Erythroblast (primary cell): ENCODE results near the gene SERHL2.
"Not testable (repeated sequence)": the region's sequence is repeated elsewhere in the genome, so short reads cannot be mapped to it uniquely, and the experiment has no call there.

ENCODE experiments used
- DNase-seq, 2 experiments: peaks; one replicate each; lab custom pipeline; 2025; lab: John Stamatoyannopoulos, UW
- GATA1 ChIP-seq: IDR thresholded peaks from 2 replicates; pipeline ENCODE4 v1.6.1; 2011; ENCODE audit warnings: low read depth, mild to moderate bottlenecking, control low read depth, low read length, moderate library complexity
- POLR2A ChIP-seq: IDR thresholded peaks from 2 replicates; pipeline ENCODE4 v1.6.1; 2011; ENCODE audit warnings: mild to moderate bottlenecking, low read length

The SERHL2 gene

GRCh38 chr22:42549331-42550060 lies 4.3 kb upstream of the SERHL2 start:
- no peak for TF ChIP-seq POLR2A
- no peak for TF ChIP-seq GATA1

GRCh38 chr22:42552294-42552647 lies 1.5 kb upstream of the SERHL2 start:
- not testable (repeated sequence) for DNase-seq

More at GRCh38 chr22:42549331-42550060, 4.3 kb upstream of the SERHL2 start:
- DNase-seq, result no peak

DNA sequence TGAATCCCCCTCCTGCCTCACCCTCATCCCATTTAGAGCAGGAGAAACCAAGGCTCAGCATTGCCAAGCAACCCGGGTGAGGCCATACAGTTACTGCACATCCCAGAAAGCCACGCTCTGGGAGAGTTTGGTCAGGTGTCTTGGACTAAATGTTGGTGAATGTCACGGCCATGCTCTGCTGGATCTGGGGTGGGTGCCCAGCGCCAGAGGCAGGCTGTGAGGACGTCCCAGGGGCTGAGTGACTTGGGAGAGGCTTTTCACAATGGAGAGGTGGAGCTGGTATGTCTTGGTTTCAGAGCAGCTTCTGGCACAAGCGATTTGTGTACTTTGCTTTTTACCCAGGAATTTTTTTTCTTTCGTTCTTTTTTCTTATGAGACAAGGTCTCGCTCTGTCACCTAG lies 6.6 kb downstream of the SERHL2 start:
- no peak for TF ChIP-seq POLR2A
- no peak for DNase-seq

GRCh38 chr22:42560781-42561180 lies 7.0 kb downstream of the SERHL2 start:
- peak; percentile 50 to 54 for DNase-seq
- TF ChIP-seq GATA1 (no peak), POLR2A (no peak)

GRCh38 chr22:42561856-42562255 lies 8.1 kb downstream of the SERHL2 start:
- DNase-seq, result no peak
- TF ChIP-seq GATA1 (no peak), POLR2A (peak; percentile 6)

DNA sequence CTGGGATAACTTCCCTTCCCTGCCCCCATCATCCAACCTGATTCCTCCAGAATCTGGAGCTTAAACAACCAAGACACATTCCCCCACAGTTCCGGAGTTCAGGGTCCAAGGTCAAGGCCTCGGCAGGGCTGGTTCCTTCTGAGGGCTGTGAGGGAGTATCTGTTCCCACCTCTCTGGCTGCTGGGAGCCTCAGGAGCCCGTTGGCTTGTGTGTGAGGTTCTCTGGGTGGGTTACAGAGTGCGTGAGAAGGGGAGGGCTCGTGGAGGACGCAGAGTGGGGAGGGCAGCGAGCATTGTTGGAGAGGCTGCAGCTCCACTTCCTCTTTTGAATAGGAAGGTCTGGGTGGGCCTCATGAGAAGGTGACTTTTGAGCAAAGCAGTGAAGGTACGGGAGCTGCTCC lies 8.5 kb downstream of the SERHL2 start:
- TF ChIP-seq POLR2A (no peak), GATA1 (no peak)
- no peak for DNase-seq

DNA sequence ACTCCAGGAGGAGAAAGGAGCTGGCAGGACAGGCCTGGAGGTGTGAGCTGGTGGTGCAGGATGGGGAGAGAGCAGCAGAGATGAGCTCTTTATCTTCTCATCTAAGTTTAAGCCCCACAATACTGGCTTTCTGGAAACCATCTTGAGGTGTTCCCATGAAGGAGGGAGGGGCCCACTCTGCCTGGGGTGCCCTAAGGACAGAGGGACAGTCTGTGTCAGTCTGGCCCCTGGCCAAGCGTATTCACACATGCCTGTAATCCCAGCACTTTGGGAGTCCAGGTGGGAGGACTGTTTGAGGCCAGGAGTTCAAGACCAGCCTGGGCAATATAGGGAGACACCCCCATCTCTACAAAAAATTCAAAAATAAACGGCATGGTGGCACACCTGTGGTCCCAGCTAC lies 8.9 kb downstream of the SERHL2 start:
- TF ChIP-seq POLR2A (no peak), GATA1 (no peak)
- peak; percentile 14 to 20 for DNase-seq

DNA sequence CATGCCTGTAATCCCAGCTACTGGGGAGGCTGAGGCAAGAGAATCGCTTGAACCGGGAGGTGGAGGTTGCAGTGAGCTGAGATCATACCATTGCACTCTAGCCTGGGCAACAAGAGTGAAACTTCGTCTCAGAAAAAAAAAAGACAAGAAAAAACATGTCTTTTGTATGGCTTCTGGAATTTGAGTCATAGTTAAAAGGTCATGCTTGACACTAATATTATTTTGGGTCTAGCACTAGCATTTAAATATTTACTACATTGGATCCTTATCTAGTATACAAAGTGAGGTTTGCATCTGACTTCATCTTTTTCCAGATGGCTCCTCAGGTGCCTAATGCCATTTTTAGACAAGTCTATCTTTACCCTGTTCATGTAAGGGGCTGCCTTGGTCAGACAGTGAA lies 10.2 kb downstream of the SERHL2 start:
- DNase-seq, result not testable (repeated sequence)

DNA sequence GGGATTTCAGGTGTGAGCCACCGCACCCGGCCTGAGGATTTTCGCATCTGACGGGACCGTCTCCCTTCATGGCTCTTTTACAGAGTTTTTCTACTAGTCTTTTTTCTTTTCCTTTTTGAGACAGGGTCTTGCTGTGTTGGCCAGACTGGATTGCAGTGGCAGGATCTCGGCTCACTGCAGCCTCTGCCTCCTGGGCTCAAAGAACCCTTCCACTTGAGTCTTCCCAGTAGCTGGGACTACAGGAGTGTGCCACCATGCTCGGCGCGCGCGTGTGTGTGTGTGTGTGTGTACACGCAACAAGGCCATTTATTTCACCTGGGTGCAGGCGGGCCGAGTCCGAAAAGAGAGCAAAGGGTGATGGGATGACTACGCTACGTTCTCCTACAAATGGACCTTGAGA lies 10.9 kb downstream of the SERHL2 start:
- TF ChIP-seq POLR2A (no peak), GATA1 (no peak)
- no peak for DNase-seq

DNA sequence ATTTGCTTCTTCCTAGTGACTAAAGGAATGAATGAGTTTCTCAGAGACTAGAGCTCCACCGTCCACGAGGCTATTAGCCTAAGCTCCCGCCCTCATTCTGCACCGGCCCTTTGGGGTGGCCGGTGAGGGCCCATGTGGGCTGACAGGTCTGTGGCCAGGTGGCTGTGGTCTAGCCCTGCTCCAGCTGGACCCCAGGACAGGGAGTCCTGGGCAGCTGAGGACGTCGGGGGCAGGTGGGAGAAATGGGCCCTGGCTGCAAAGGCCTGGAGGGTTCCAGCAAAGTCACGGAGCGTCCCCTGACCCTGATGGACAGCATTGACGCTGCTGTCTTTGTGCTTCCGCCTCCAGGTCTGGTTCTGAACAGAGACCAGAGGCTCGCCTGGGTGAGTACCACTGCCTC lies 12.2 kb downstream of the SERHL2 start:
- DNase-seq, result no peak
- no peak for TF ChIP-seq GATA1

DNA sequence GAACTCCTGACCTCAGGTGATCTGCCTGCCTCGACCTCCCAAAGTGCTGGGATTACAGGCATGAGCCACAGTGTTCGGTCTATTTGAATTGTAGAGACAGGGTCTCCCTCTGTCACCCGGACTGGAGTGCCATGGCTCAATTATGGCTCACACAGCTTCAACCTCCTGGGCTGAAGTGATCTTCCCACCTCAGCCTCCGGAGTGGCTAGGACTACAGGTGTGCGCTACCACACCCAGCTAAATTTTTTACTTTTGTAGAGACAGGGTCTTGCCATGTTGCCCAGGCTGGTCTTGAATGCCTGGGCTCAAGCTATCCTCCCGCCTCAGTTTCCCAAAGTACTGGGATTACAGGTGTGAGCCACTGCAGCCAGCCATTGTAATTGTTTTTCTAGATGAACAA lies 14.2 kb downstream of the SERHL2 start:
- not testable (repeated sequence) for DNase-seq

GRCh38 chr22:42570580-42570979 lies 16.8 kb downstream of the SERHL2 start:
- DNase-seq, result not testable (repeated sequence)
- peak; percentile 18 for TF ChIP-seq POLR2A

DNA sequence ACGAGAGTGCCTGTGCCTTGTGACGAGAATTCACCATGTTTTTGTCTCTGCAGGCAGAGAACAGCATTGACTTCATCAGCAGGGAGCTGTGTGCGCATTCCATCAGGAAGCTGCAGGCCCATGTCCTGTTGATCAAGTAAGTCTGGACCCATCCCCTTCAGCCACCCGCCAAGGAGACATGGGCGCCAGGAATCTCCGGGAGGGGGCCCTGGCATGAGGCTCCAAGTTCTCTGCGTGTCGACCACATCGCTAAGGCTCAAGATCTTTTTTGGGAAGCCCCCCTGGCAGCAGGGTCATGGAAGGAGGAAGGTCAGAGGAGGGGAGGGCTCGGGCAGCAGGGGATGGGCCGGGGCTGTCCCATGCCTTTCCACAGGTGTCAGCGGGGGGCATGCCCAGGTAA lies 17.3 kb downstream of the SERHL2 start:
- DNase-seq, result not testable (repeated sequence)
- peak; percentile 4 for TF ChIP-seq POLR2A

DNA sequence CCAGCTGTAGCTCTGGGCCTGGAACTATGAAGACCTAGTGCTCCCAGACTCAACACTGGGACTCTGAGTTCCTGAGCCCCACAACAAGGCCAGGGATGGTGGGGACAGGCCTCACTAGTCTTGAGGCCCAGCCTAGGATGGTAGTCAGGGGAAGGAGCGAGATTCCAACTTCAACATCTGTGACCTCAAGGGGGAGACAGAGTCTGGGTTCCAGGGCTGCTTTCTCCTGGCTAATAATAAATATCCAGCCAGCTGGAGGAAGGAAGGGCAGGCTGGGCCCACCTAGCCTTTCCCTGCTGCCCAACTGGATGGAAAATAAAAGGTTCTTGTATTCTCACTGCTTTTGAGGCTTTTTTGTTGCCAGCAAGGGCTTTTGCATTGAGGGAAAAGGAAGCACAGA lies 20.3 kb downstream of the SERHL2 start:
- DNase-seq, result not testable (repeated sequence)

GRCh38 chr22:42574468-42574867 lies 20.7 kb downstream of the SERHL2 start:
- not testable (repeated sequence) for DNase-seq

- not testable (repeated sequence) for DNase-seq
These were observed 22.3 kb downstream of the SERHL2 start for GRCh38 chr22:42575996-42576574.

GRCh38 chr22:42577141-42577540 lies 23.4 kb downstream of the SERHL2 start:
- not testable (repeated sequence) for DNase-seq
